ENCODE measurements around the gene NDC1. TPM values are rescaled to one million over a fixed set of nuclear protein-coding genes. Genes with fewer than 3 reads are reported as not detected.
A peak's percentile ranks its signal among the peaks of the same experiment; 100 is the strongest.

The NDC1 gene
- total RNA-seq, 1 donor from 2014 or later: 12.3 TPM

DNA sequence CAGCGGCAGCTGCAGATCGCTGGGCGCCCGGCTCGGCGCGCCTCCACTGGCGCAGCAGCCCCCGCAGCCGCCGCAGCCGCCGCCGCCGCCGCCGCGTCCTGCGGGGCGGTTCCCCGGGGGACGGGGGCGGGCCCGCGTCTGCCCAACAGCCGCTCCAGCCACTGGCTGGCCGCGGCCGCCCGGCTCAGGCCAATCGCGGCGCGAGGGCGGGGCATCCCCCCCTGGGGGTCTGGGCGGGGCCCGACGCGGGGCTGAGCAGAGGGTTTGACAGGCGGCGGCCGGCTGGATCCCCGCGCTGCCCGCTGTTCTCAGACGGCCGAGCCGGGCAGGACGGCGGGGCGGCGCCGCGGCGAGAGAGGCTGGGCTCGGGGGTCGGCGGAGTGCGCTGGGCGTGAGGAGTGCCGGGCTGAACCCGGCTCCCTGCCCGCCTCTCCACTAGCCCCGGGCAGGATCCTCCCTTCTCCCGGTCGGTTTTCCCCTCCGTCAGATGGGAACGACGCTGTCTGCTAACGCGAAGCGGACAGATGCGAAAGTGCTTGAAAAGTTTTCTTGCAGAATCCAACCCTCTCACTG is 98.9 kb downstream of the NDC1 start, which contains the start of gene GLIS1:
GLIS1 (minus strand) TSS at position 56 of the 573 bp plus-strand sequence. CDS start 1,100 bp downstream, outside the sequence.
- intact Hi-C loops (cut with DNase I): no loop called here
- Histone ChIP-seq H3K9me3 (no peaks in the 10 kb centered on the region), H3K27ac (peak within 1 kb of the TSS; percentile 64), H3K4me1 (peaks cover 29% of the 10 kb centered on the region), H3K4me3 (peak within 1 kb of the TSS; percentile 56 to 76), H3K36me3 (no peaks in the 10 kb centered on the region), H3K27me3 (no peaks in the 10 kb centered on the region)
- TF ChIP-seq POLR2AphosphoS5 (IDR thresholded peaks at IDR 0.05; ENCODE audit: insufficient read depth in 1 of 2, low read depth in 1 of 2) (no peak), POLR2A (IDR thresholded peaks at IDR 0.05) (peak in 1 of 2 donors; percentile 3), CTCF (IDR thresholded peaks at IDR 0.05) (no peak)
- DNase-seq (ENCODE audit: extremely low spot score in 2 of 2): no peak

GRCh38 chr1:53738205-53739108 is 99.6 kb downstream of the NDC1 start:
- no peak for DNase-seq (ENCODE audit: extremely low spot score in 2 of 2)
- H3K9me3 ChIP-seq: no peaks in the 10 kb centered on the region
- no peaks in the 10 kb centered on the region for H3K27me3 ChIP-seq
- H3K36me3 ChIP-seq: no peaks in the 10 kb centered on the region
- TF ChIP-seq POLR2AphosphoS5 (IDR thresholded peaks at IDR 0.05; ENCODE audit: insufficient read depth in 1 of 2, low read depth in 1 of 2) (peak in 1 of 2 donors; percentile 46), POLR2A (IDR thresholded peaks at IDR 0.05) (peak in 1 of 2 donors; percentile 68), CTCF (IDR thresholded peaks at IDR 0.05) (no peak)
- intact Hi-C loops (cut with DNase I): no loop called here
- peak overlapping the region; percentile 56 to 76 for H3K4me3 ChIP-seq
- peak overlapping the region; percentile 30 for H3K27ac ChIP-seq
- H3K4me1 ChIP-seq: peaks cover 29% of the 10 kb centered on the region

GRCh38 chr1:53737648-53738204 is 100.4 kb downstream of the NDC1 start:
- intact Hi-C loops (cut with DNase I): no loop called here

DNA sequence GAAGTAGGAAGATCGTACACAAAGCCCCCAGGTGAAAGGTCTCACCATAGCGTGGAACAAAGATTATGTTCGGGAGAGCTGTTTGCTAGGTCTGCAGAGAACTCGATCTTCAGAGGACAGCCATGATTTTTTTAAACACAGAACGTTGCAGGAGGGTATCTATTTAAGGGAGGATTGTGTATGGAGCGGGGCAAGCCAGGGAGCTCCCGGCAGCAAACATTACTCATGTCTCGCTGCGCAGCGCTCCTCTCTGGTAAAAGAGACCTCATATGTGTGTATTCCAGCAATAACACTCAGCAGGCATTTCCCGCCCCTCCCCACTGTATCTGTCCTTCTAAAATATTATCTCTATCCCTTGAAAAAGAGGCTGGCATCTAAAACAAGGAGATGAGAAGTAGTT is 101.8 kb downstream of the NDC1 start:
- no peaks in the 10 kb centered on the region for H3K9me3 ChIP-seq
- DNase-seq (ENCODE audit: extremely low spot score in 2 of 2): no peak
- H3K27ac ChIP-seq: no peak overlapping the region
- no peaks in the 10 kb centered on the region for H3K36me3 ChIP-seq
- H3K4me1 ChIP-seq: peaks cover 29% of the 10 kb centered on the region
- no peak overlapping the region for H3K4me3 ChIP-seq
- H3K27me3 ChIP-seq: no peaks in the 10 kb centered on the region
- TF ChIP-seq POLR2A (IDR thresholded peaks at IDR 0.05) (no peak), POLR2AphosphoS5 (IDR thresholded peaks at IDR 0.05; ENCODE audit: insufficient read depth in 1 of 2, low read depth in 1 of 2) (no peak), CTCF (IDR thresholded peaks at IDR 0.05) (no peak)
- intact Hi-C loops (cut with DNase I): no loop called here

More at GRCh38 chr1:53737648-53738204, 100.4 kb downstream of the NDC1 start:
- Histone ChIP-seq H3K27me3 (no peaks in the 10 kb centered on the region), H3K36me3 (no peaks in the 10 kb centered on the region), H3K4me1 (peaks cover 29% of the 10 kb centered on the region), H3K9me3 (no peaks in the 10 kb centered on the region), H3K4me3 (peak overlapping the region; percentile 56 to 76), H3K27ac (peak overlapping the region; percentile 30)
- no peak for TF ChIP-seq CTCF (IDR thresholded peaks at IDR 0.05)
- no peak for TF ChIP-seq POLR2A (IDR thresholded peaks at IDR 0.05)
- TF ChIP-seq POLR2AphosphoS5 (IDR thresholded peaks at IDR 0.05; ENCODE audit: insufficient read depth in 1 of 2, low read depth in 1 of 2): no peak
- DNase-seq (ENCODE audit: extremely low spot score in 2 of 2): no peak
